Measurements from ENCODE around the gene CANT1. TPM values are rescaled to one million over a fixed set of nuclear protein-coding genes. Genes with fewer than 3 reads are reported as not detected.

Gene CANT1
- total RNA-seq, 1 experiment from 2014 or later = 116 TPM

DNA sequence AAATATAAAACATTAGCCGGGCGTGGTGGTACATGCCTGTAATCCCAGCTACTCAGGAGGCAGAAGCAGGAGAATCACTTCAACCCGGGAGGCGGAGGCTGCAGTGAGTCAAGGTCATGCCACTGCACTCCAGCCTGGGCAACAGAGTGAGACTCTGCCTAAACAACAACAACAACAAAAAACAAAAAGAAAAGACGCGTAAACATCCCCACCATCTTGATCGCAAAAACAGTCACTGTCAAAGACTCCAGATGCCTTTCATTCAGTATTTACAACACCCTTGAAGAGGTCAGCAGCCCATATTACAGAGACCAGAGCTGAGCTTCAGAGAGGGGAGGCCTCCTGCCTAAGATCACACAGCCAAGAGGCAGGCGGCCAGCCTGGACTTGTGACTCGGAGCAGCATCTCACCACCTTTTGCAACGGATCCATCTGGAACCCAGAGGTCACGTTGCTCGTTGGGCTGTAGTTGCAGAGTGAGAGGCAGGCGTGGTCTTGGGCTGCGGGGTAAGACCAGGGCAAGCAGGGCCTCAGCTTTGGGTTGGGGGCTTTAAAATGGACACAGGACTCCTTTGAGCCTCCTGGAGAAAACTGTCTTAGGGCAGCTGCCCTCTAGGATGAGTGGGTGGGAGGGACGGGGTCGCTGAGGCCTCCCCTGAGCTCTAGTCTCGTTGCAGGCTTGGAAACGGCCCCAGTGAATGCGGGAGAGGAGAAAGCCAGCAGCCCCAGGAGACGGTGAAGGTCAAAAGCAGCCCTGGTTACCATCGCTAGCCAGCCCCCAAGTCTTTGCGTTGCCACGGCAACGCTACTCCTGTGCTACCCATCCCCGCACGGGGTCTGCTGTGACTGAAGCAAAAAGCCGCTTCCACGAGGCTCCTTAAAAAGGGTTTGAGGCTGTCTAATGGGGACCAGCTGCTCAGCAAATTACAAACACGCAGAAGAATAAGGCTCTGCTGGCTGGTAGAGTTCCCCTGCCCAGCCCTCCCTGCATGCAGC, 55.9 kb downstream of the CANT1 start:
- no peaks in the 10 kb centered on the region for H3K36me3 ChIP-seq (ENCODE audit: low read depth)
- no peaks in the 10 kb centered on the region for H3K79me2 ChIP-seq (ENCODE audit: low read depth)
- POLR2A ChIA-PET (ENCODE audit: unreplicated experiment) = no interaction called here
- no peaks in the 10 kb centered on the region for H3K9me3 ChIP-seq (ENCODE audit: insufficient read depth, low read depth)
- intact Hi-C loops (cut with micrococcal nuclease; ENCODE audit: unreplicated experiment) = no loop called here
- no TSS peak for BruUV-seq (replicated peaks)
- no peak for DNase-seq
- H4K20me1 ChIP-seq (ENCODE audit: insufficient read depth) = no peaks in the 10 kb centered on the region
- TF ChIP-seq EZH2 (IDR thresholded peaks at IDR 0.05; ENCODE audit: low read depth) = no peak
- TF ChIP-seq, protein P1, sequence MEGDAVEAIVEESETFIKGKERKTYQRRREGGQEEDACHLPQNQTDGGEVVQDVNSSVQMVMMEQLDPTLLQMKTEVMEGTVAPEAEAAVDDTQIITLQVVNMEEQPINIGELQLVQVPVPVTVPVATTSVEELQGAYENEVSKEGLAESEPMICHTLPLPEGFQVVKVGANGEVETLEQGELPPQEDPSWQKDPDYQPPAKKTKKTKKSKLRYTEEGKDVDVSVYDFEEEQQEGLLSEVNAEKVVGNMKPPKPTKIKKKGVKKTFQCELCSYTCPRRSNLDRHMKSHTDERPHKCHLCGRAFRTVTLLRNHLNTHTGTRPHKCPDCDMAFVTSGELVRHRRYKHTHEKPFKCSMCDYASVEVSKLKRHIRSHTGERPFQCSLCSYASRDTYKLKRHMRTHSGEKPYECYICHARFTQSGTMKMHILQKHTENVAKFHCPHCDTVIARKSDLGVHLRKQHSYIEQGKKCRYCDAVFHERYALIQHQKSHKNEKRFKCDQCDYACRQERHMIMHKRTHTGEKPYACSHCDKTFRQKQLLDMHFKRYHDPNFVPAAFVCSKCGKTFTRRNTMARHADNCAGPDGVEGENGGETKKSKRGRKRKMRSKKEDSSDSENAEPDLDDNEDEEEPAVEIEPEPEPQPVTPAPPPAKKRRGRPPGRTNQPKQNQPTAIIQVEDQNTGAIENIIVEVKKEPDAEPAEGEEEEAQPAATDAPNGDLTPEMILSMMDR (conservative IDR thresholded peaks at IDR 0.05) = no peak
- H3K4me3 ChIP-seq = no peak overlapping the region
- no peaks in the 10 kb centered on the region for H3K27me3 ChIP-seq (ENCODE audit: insufficient read depth, low read depth)
- no peak overlapping the region for H3K4me2 ChIP-seq
- peaks cover 11% of the 10 kb centered on the region; the same call in 1 of the 2 replicates for H3F3A ChIP-seq (ENCODE audit: insufficient read depth, low read depth)
- no peaks in the 10 kb centered on the region for H3K9me2 ChIP-seq (ENCODE audit: insufficient read depth)
- peaks cover 29% of the 10 kb centered on the region for H3K4me1 ChIP-seq (replicated peaks; ENCODE audit: insufficient read depth)
- H2AFZ ChIP-seq = no peak overlapping the region
- CTCF ChIA-PET = interaction anchor here (0.6 kb wide), 1 partner anchor 82 kb away, joined by 4 read pairs; no protein-coding TSS in a partner anchor
- H3K27ac ChIP-seq = no peak overlapping the region

DNA sequence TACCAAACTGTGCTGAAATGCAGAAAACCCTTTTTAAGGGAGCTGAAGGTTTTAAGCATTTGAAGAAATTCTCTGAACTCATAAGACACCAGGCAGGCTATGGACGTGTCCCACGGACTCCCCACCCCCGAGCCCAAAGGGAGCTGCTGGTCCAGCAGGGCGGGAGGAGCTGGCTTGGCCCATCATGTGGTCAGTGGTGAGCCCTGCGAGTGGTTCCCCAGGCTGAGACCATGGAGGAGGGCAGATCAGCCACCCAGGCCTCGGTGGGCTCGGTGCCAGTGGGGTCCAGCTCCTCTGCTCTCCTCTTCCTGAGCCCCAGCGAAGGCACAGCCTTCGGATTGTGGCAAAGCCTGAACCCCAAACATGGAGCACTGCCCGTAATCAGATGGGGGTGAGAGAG, 56.9 kb downstream of the CANT1 start:
- BruUV-seq (replicated peaks) = no TSS peak
- Histone ChIP-seq H3K27me3 (ENCODE audit: insufficient read depth, low read depth) (no peaks in the 10 kb centered on the region), H3K27ac (no peak overlapping the region), H3K4me3 (no peak overlapping the region), H4K20me1 (ENCODE audit: insufficient read depth) (no peaks in the 10 kb centered on the region), H2AFZ (no peak overlapping the region), H3K79me2 (ENCODE audit: low read depth) (no peaks in the 10 kb centered on the region), H3K36me3 (ENCODE audit: low read depth) (no peaks in the 10 kb centered on the region), H3K4me1 (replicated peaks; ENCODE audit: insufficient read depth) (peaks cover 21% of the 10 kb centered on the region), H3K9me2 (ENCODE audit: insufficient read depth) (no peaks in the 10 kb centered on the region), H3K4me2 (no peak overlapping the region), H3F3A (ENCODE audit: insufficient read depth, low read depth) (peaks cover 11% of the 10 kb centered on the region; the same call in 1 of the 2 replicates), H3K9me3 (ENCODE audit: insufficient read depth, low read depth) (no peaks in the 10 kb centered on the region)
- ChIA-PET CTCF (interaction anchor here (0.6 kb wide), 1 partner anchor 560 kb away, joined by 3 read pairs; no protein-coding TSS in a partner anchor), POLR2A (ENCODE audit: unreplicated experiment) (no interaction called here)
- TF ChIP-seq EZH2 (IDR thresholded peaks at IDR 0.05; ENCODE audit: low read depth) = no peak
- TF ChIP-seq, protein P1 (conservative IDR thresholded peaks at IDR 0.05) = no peak
- no peak for DNase-seq
- intact Hi-C loops (cut with micrococcal nuclease; ENCODE audit: unreplicated experiment) = no loop called here

DNA sequence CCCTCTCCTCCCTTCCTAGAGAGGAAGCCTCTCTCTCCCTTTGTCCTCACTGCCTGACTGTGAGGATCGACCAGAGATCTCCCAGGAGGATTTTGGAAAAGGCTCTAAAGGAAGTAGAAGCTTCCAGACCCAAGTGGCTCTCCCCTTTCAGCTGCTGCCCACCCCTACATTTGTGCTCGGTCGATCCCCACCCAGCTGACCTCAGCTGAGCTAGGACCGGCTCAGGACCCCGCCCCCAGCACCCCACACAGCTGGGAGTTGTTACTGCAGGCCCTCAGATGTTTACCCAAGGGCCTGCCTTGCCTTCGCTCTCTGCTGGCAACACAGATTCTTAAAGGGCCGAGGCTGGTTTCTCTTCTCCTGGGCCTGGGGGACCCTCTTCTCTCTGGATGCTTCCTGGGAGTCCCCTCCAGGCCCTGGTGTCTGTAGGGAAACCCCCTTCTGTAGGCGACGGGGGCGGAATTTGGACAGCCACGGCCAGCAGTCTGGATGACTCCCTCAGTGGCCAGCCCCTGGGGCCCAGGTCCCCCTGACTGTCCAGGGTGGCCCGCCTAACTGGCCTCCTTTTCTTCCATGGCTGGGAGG, 57.5 kb downstream of the CANT1 start:
- DNase-seq = no peak
- Histone ChIP-seq H3K27ac (no peak overlapping the region), H4K20me1 (ENCODE audit: insufficient read depth) (no peaks in the 10 kb centered on the region), H3K27me3 (ENCODE audit: insufficient read depth, low read depth) (no peaks in the 10 kb centered on the region), H3K4me3 (no peak overlapping the region), H3K4me2 (no peak overlapping the region), H3K9me2 (ENCODE audit: insufficient read depth) (no peaks in the 10 kb centered on the region), H3K9me3 (ENCODE audit: insufficient read depth, low read depth) (no peaks in the 10 kb centered on the region), H3K79me2 (ENCODE audit: low read depth) (no peaks in the 10 kb centered on the region), H3F3A (ENCODE audit: insufficient read depth, low read depth) (peaks cover 8% of the 10 kb centered on the region; the same call in 1 of the 2 replicates), H3K36me3 (ENCODE audit: low read depth) (no peaks in the 10 kb centered on the region), H2AFZ (no peak overlapping the region), H3K4me1 (replicated peaks; ENCODE audit: insufficient read depth) (peaks cover 15% of the 10 kb centered on the region)
- ChIA-PET CTCF (no interaction called here), POLR2A (ENCODE audit: unreplicated experiment) (no interaction called here)
- BruUV-seq (replicated peaks) = no TSS peak
- intact Hi-C loops (cut with micrococcal nuclease; ENCODE audit: unreplicated experiment) = no loop called here
- TF ChIP-seq, protein P1 (conservative IDR thresholded peaks at IDR 0.05) = no peak
- TF ChIP-seq EZH2 (IDR thresholded peaks at IDR 0.05; ENCODE audit: low read depth) = no peak

All from PC-9 (cell line).